Measurements from ENCODE around the gene ZNF280B.
"Not testable (repeated sequence)": the region's sequence is repeated elsewhere in the genome, so short reads cannot be mapped to it uniquely, and the experiment has no call there.

The ZNF280B gene

DNA sequence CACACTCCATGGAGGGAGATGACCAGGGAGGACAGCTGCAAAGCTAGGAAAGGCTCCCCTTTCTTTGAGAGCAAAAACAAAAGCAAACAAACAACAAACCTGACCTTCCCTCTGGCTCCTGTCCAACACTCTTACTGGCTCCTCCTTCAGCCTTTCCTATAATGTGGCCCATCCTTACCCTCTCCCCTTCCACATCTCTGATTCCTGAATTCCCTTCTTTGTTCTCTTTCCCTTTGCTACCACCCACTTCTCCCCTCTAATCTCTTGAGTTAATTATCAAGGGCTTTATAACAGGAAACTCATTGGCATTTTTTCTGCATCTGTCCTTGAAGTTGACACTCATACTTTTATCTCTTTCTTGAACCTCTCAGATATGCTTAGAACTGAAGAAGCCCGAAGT, 56.3 kb downstream of the ZNF280B start:
- Histone ChIP-seq H3K79me2 (ENCODE audit: control insufficient read depth, insufficient read depth, low read length, unreplicated experiment) (no peaks in the 10 kb centered on the region), H3K4me1 (ENCODE audit: control insufficient read depth, insufficient read depth, low read length, unreplicated experiment) (no peaks in the 10 kb centered on the region), H3K27me3 (ENCODE audit: insufficient read depth, low read length) (peaks cover 72% of the 10 kb centered on the region)

DNA sequence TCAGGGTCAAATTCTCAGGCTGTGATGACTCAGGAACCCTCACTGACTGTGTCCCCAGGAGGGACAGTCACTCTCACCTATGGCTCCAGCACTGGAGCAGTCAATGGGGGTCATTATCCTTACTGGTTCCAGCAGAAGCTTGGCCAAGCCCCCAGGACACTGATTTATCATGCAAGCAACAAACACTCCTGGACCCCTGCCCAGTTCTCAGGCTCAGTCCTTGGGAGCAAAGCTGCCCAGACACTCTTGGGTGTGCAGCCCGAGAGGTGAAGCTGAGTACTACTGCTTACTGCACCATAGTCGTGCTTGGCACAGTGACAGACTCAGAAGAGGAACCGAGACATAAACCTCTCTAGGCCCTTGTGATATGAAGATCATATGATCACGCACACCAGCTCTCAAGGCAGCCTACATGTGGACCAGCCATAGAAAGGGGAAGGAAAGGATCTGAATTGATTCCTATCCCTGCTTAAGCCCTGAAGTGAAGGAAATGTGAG, 58.2 kb downstream of the ZNF280B start:
- no peak overlapping the region for H2AFZ ChIP-seq (ENCODE audit: low read length, unreplicated experiment)
- no peaks in the 10 kb centered on the region for H3K79me2 ChIP-seq (ENCODE audit: control insufficient read depth, insufficient read depth, low read length, unreplicated experiment)
- no peak overlapping the region for H3K4me3 ChIP-seq (ENCODE audit: low read depth, low read length)
- peaks cover 70% of the 10 kb centered on the region for H3K27me3 ChIP-seq (ENCODE audit: insufficient read depth, low read length)
- H3K4me1 ChIP-seq (ENCODE audit: control insufficient read depth, insufficient read depth, low read length, unreplicated experiment) = no peaks in the 10 kb centered on the region
- no peak overlapping the region for H3K27ac ChIP-seq (ENCODE audit: low read depth, low read length)
- no peaks in the 10 kb centered on the region for H3K36me3 ChIP-seq (ENCODE audit: insufficient read depth, low read length)

More for the DNA sequence above, 56.3 kb downstream of the ZNF280B start:
- Histone ChIP-seq H2AFZ (ENCODE audit: low read length, unreplicated experiment) (no peak overlapping the region), H3K36me3 (ENCODE audit: insufficient read depth, low read length) (no peaks in the 10 kb centered on the region), H3K27ac (ENCODE audit: low read depth, low read length) (no peak overlapping the region), H3K4me3 (ENCODE audit: low read depth, low read length) (no peak overlapping the region)

DNA sequence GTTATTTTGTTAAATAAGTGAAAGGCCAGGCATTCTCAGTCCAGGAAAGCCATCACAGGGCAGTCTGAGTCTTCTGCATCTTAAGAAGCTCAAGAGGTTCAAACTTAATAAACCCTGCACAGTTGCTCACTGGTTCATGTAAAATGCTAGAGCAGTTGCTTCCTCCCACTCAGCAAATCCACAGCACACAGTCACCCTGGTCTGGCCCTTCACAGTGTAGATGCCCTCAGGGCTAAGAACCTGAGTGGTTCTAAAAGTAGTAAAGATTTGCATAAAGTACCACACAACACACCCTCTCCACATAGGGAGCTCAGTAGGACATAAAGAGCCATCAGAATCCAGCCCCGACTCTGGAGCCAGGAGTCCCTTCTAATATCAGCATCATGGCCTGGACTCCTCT, 58.7 kb downstream of the ZNF280B start:
- no peaks in the 10 kb centered on the region for H3K79me2 ChIP-seq (ENCODE audit: control insufficient read depth, insufficient read depth, low read length, unreplicated experiment)
- peaks cover 73% of the 10 kb centered on the region for H3K27me3 ChIP-seq (ENCODE audit: insufficient read depth, low read length)
- no peak overlapping the region for H2AFZ ChIP-seq (ENCODE audit: low read length, unreplicated experiment)
- H3K4me3 ChIP-seq (ENCODE audit: low read depth, low read length) = no peak overlapping the region
- no peaks in the 10 kb centered on the region for H3K4me1 ChIP-seq (ENCODE audit: control insufficient read depth, insufficient read depth, low read length, unreplicated experiment)
- no peaks in the 10 kb centered on the region for H3K36me3 ChIP-seq (ENCODE audit: insufficient read depth, low read length)
- H3K27ac ChIP-seq (ENCODE audit: low read depth, low read length) = no peak overlapping the region

DNA sequence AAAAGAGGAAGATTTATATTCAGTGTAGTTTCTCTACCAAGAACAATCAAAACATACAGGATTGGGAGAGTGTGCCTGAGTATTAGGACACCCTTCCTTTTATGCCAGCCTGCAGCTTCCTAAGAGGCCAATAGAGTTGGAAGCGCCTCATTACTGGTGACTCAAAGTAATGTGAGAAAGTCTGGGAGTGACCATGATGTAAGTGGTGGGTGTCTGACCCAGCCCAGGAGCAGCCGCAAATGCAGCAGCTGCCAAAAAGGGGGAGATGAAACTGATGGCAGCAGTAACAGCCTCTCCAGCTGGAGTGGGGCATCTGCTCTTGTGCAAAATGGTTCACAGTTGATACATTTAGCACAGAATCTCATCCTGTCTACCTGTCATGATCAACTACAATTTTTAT, 62.0 kb downstream of the ZNF280B start:
- peaks cover 47% of the 10 kb centered on the region for H3K27me3 ChIP-seq (ENCODE audit: insufficient read depth, low read length)
- H3K79me2 ChIP-seq (ENCODE audit: control insufficient read depth, insufficient read depth, low read length, unreplicated experiment) = no peaks in the 10 kb centered on the region
- no peak overlapping the region for H3K4me3 ChIP-seq (ENCODE audit: low read depth, low read length)
- H3K27ac ChIP-seq (ENCODE audit: low read depth, low read length) = no peak overlapping the region
- H3K36me3 ChIP-seq (ENCODE audit: insufficient read depth, low read length) = no peaks in the 10 kb centered on the region
- no peaks in the 10 kb centered on the region for H3K4me1 ChIP-seq (ENCODE audit: control insufficient read depth, insufficient read depth, low read length, unreplicated experiment)
- no peak overlapping the region for H2AFZ ChIP-seq (ENCODE audit: low read length, unreplicated experiment)

DNA sequence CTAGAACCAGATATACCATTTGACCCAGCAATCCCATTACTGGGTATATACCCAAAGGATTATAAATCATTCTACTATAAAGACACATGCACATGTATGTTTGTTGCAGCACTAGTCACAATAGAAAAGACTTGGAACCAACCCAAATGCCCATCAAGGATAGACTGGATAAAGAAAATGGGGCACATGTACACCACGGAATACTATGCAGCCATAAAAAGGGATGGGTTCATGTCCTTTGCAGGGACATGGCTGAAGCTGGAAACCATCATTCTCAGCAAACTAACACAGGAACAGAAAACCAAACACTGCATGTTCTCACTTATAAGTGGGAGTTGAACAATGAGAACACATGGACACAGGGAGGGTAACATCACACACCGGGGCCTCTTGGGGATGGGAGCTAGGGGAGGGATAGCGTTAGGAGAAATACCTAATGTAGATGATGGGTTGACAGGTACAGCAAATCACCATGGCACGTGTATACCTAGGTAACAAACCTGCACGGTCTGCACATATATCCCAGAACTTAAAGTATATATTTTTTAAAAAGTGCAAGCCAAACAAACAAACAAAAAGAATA, 64.4 kb downstream of the ZNF280B start:
- not testable (repeated sequence) for H3K79me2 ChIP-seq (ENCODE audit: control insufficient read depth, insufficient read depth, low read length, unreplicated experiment); H3K36me3 ChIP-seq (ENCODE audit: insufficient read depth, low read length); H3K27ac ChIP-seq (ENCODE audit: low read depth, low read length); H3K4me3 ChIP-seq (ENCODE audit: low read depth, low read length); H3K4me1 ChIP-seq (ENCODE audit: control insufficient read depth, insufficient read depth, low read length, unreplicated experiment); H2AFZ ChIP-seq (ENCODE audit: low read length, unreplicated experiment)
- H3K27me3 ChIP-seq (ENCODE audit: insufficient read depth, low read length) = peaks cover 37% of the 10 kb centered on the region

DNA sequence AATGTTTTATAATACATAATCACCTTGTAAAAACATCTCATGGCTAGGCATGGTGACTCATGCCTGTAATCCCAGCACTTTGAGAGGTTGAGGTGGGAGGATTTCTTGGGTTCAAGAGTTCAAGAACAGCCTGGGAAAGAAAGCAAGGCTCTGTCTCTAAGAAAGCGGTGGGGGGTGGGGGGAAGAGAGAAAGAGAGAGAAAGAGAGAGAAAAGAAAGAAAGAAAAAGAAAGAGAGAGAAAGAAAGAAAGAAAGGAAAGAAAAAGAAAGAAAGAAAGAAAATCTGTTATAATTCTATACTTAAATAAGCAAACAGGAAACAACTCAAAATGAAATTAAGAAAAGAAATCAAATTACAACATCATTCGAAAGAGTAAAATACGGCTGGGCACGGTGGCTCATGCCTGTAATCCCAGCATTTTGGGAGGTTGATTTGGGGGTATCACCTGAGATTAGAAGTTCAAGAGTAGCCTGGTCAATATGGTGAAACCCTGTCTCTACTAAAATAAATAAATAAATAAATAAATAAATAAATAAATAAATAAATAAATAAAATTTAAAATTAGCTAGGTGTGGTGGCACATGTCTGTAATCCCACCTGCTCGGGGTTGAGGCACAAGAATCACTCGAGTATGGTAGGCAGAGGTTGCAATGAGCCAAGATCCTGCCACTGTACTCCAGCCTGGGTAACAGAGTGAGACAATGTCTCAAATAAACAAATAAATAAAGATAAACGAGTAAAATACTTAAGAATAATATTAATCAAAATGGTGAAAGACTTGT, 65.4 kb downstream of the ZNF280B start:
- no peak overlapping the region for H3K27ac ChIP-seq (ENCODE audit: low read depth, low read length)
- no peak overlapping the region for H3K4me3 ChIP-seq (ENCODE audit: low read depth, low read length)
- no peaks in the 10 kb centered on the region for H3K36me3 ChIP-seq (ENCODE audit: insufficient read depth, low read length)
- H3K79me2 ChIP-seq (ENCODE audit: control insufficient read depth, insufficient read depth, low read length, unreplicated experiment) = no peaks in the 10 kb centered on the region
- no peak overlapping the region for H2AFZ ChIP-seq (ENCODE audit: low read length, unreplicated experiment)
- H3K4me1 ChIP-seq (ENCODE audit: control insufficient read depth, insufficient read depth, low read length, unreplicated experiment) = no peaks in the 10 kb centered on the region
- H3K27me3 ChIP-seq (ENCODE audit: insufficient read depth, low read length) = peaks cover 34% of the 10 kb centered on the region

DNA sequence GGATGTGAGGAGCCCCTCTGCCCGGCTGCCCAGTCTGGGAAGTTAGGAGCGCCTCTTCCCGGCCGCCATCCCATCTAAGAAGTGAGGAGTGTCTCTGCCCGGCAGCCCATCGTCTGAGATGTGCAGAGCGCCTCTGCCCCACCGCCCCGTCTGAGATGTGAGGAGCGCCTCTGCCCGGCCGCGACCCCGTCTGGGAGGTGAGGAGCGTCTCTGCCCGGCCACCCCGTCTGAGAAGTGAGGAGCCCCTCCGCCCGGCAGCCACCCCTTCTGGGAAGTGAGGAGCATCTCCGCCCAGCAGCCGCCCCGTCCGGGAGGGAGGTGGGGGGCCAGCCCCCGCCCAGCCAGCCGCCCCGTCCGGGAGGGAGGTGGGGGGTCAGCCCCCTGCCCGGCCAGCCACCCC, 66.9 kb downstream of the ZNF280B start:
- not testable (repeated sequence) for H2AFZ ChIP-seq (ENCODE audit: low read length, unreplicated experiment); H3K27ac ChIP-seq (ENCODE audit: low read depth, low read length); H3K4me1 ChIP-seq (ENCODE audit: control insufficient read depth, insufficient read depth, low read length, unreplicated experiment); H3K36me3 ChIP-seq (ENCODE audit: insufficient read depth, low read length); H3K4me3 ChIP-seq (ENCODE audit: low read depth, low read length); H3K79me2 ChIP-seq (ENCODE audit: control insufficient read depth, insufficient read depth, low read length, unreplicated experiment)
- peaks cover 33% of the 10 kb centered on the region for H3K27me3 ChIP-seq (ENCODE audit: insufficient read depth, low read length)

DNA sequence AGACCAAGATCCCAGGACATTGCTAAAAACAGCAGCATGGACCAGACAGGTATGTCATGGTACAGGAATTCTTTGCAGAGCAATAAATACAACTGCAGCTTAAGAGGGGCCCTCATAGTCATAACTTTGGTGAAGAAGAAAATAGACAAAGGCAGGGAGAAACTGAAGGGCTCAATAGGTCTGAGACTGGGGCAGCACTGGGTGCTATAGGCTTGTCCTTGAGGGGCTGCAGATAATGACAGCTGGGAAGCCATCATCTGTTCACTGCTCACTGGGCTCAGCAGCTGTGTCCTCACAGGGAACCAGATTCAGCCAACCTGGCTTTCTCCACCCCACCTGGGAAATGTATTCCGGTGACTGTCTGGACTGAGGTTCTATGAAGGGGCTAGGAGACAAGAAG, 68.4 kb downstream of the ZNF280B start:
- no peaks in the 10 kb centered on the region for H3K4me1 ChIP-seq (ENCODE audit: control insufficient read depth, insufficient read depth, low read length, unreplicated experiment)
- H3K27me3 ChIP-seq (ENCODE audit: insufficient read depth, low read length) = peaks cover 34% of the 10 kb centered on the region
- H3K79me2 ChIP-seq (ENCODE audit: control insufficient read depth, insufficient read depth, low read length, unreplicated experiment) = no peaks in the 10 kb centered on the region
- no peak overlapping the region for H3K4me3 ChIP-seq (ENCODE audit: low read depth, low read length)
- no peaks in the 10 kb centered on the region for H3K36me3 ChIP-seq (ENCODE audit: insufficient read depth, low read length)
- no peak overlapping the region for H2AFZ ChIP-seq (ENCODE audit: low read length, unreplicated experiment)
- H3K27ac ChIP-seq (ENCODE audit: low read depth, low read length) = no peak overlapping the region
